Thoracic aorta (tissue), 2 donors: ENCODE results near the gene DSG2. TPM values are rescaled to one million over a fixed set of nuclear protein-coding genes. Genes with fewer than 3 reads are reported as not detected.

Experiments used
- ATAC-seq: fragments of 150-250 bp; one replicate; pipeline ENCODE4 v1.8.0; 2017; ENCODE audit warnings: low read depth; ENCODE audit not compliant: insufficient number of reproducible peaks, low FRiP score
- DNase-seq: peaks from one replicate; pipeline ENCODE4 v3.0.0-alpha.2; 2020; ENCODE audit warnings: low spot score
- H3K27ac ChIP-seq, 2 donors: fragments of 200-600 bp; sonication (generic); 1 replicate in 1 of 2; 2 replicates in 1 of 2; pipeline ENCODE4 v1.5.1; 2016; ENCODE audit warnings: mild to moderate bottlenecking in 2 of 2, moderate library complexity in 2 of 2
- H3K27me3 ChIP-seq: fragments of 200-600 bp; sonication (generic); replicated peaks from 2 replicates; pipeline ENCODE4 v1.6.0; 2016; ENCODE audit warnings: mild to moderate bottlenecking; ENCODE audit not compliant: insufficient read depth
- H3K36me3 ChIP-seq: fragments of 200-600 bp; sonication (generic); one replicate; pipeline ENCODE4 v1.5.1; 2016
- H3K4me1 ChIP-seq, 2 donors: fragments of 200-600 bp; sonication (generic); 1 replicate in 1 of 2; 2 replicates in 1 of 2; pipeline versions ENCODE4 v1.5.1 to v1.6.0; 2016; ENCODE audit warnings: low read depth in 2 of 2, mild to moderate bottlenecking in 1 of 2; ENCODE audit not compliant: control insufficient read depth in 1 of 2
- H3K4me3 ChIP-seq: fragments of 200-600 bp; sonication (generic); 2 replicates; pipeline ENCODE4 v1.5.1; 2016; ENCODE audit warnings: mild to moderate bottlenecking
- H3K9me3 ChIP-seq: fragments of 200-600 bp; sonication (generic); 2 replicates; pipeline ENCODE4 v1.5.1; 2016
- CTCF ChIP-seq: fragments of 200-600 bp; sonication (generic); IDR thresholded peaks from one replicate; pipeline ENCODE4 v1.5.1; 2019; ENCODE audit warnings: antibody characterized with exemption
- total RNA-seq, 2 donors: library from RNA; depleted of rRNA; stranded (reverse); fragments of >200 nt; gene quantifications; one replicate each; pipeline versions ENCODE4 v1.1.0 to v1.2.3, GENCODE V29; 2016

DSG2 gene
- total RNA-seq, 2 donors from 2014 or later = 0.81 to 2.8 TPM

- no peak overlapping the region for H3K27ac ChIP-seq
- no peak for DNase-seq
- H3K27me3 ChIP-seq = no peaks in the 10 kb centered on the region
- no peaks in the 10 kb centered on the region for H3K4me1 ChIP-seq
- TF ChIP-seq CTCF = no peak
- no peak for ATAC-seq
- no peaks in the 10 kb centered on the region for H3K9me3 ChIP-seq
- H3K36me3 ChIP-seq = no peaks in the 10 kb centered on the region
- H3K4me3 ChIP-seq = no peak overlapping the region
Measured at GRCh38 chr18:31577195-31577594, 79.2 kb downstream of the DSG2 start.

DNA sequence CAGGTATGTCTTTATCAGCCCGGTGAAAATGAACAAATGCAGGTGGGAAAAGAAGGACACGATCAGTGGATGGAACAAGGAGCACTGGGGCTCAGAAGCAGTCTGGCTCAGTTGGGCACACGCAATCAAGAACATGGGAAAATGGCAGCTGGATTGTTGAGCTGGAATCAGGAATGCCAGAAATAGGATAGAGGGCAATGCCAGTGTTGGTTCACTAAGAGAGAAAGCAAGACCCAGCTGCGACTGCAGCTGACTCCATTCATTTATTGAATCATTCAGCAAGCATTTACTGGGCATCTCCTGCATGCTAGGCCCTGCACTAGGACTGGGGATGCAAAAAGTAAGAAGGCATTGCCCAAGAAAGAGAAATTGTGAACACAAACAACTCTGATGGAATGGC, 80.1 kb downstream of the DSG2 start:
- ATAC-seq (no peak), DNase-seq (no peak)
- no peaks in the 10 kb centered on the region for H3K36me3 ChIP-seq
- no peaks in the 10 kb centered on the region for H3K9me3 ChIP-seq
- no peaks in the 10 kb centered on the region for H3K4me1 ChIP-seq
- TF ChIP-seq CTCF = no peak
- no peak overlapping the region for H3K27ac ChIP-seq
- no peaks in the 10 kb centered on the region for H3K27me3 ChIP-seq
- H3K4me3 ChIP-seq = no peak overlapping the region

DNA sequence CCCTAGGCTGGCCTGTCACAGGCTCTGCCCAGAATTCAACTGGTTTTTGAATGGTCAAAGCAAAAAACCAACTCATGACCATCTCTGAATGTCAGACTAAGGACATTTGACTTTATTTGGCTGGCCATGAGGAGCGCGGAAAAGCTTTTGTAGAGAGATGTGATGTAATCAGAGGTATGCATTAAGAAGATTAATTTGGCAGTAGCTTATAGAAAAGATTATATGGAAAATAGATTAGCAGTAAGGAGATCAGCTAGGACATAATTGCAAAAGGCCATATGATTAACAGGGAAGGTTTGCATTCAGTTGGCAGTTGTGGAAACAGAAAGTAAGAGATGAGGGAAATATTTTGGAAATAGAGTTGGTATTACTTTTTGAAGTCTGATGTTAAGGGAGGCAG, 81.4 kb downstream of the DSG2 start:
- TF ChIP-seq CTCF = no peak
- no peaks in the 10 kb centered on the region for H3K27me3 ChIP-seq
- H3K36me3 ChIP-seq = no peaks in the 10 kb centered on the region
- no peak overlapping the region for H3K27ac ChIP-seq
- ATAC-seq (no peak), DNase-seq (no peak)
- no peak overlapping the region for H3K4me3 ChIP-seq
- H3K9me3 ChIP-seq = no peaks in the 10 kb centered on the region
- no peaks in the 10 kb centered on the region for H3K4me1 ChIP-seq

GRCh38 chr18:31581498-31582197, 83.7 kb downstream of the DSG2 start:
- ATAC-seq (no peak), DNase-seq (no peak)
- Histone ChIP-seq H3K4me1 (no peaks in the 10 kb centered on the region), H3K9me3 (no peaks in the 10 kb centered on the region), H3K36me3 (no peaks in the 10 kb centered on the region), H3K4me3 (no peak overlapping the region), H3K27me3 (no peaks in the 10 kb centered on the region), H3K27ac (no peak overlapping the region)
- TF ChIP-seq CTCF = no peak

DNA sequence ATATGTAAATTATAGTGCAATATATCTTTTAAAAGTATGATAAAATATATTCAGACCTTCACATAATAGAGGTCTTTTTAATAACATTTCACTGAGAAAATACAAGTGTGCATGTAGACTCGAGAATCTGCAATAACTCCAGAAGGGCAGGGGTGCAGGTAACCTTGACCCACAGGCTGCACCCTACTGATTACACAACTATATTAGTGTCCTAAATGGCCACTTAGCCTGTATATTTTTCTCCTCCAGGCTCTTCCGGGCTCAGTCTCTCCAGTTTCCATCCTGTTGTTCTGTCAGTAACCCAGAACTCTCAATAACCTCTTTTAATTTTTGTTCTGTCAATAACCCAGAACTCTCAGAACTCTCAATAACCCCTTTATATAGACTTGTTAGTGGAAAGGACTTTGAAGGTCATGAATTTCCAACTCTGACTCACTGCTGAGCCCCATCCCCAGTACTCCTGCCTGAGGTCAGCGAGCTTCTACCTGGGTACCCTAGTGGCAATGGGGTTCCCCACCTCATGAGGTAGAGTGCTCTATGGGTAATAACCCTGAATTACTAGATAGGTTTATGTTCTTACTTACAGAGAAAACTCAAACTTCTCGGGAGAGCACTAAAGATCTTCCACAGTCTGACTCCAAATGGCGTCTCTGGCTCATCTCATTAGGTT, 85.3 kb downstream of the DSG2 start:
- no peak for TF ChIP-seq CTCF
- no peaks in the 10 kb centered on the region for H3K36me3 ChIP-seq
- ATAC-seq = no peak

More for the DNA sequence above, 85.3 kb downstream of the DSG2 start:
- H3K27me3 ChIP-seq = no peaks in the 10 kb centered on the region
- no peak overlapping the region for H3K27ac ChIP-seq
- H3K9me3 ChIP-seq = no peaks in the 10 kb centered on the region
- no peak for DNase-seq
- H3K4me3 ChIP-seq = no peak overlapping the region
- no peaks in the 10 kb centered on the region for H3K4me1 ChIP-seq
